Subcutaneous abdominal adipose tissue (tissue), 5 donors: Measurements from ENCODE around the gene GLT6D1.

ENCODE experiments used
- H3K27ac ChIP-seq: one replicate; pipeline ENCODE4 v1.7.0; 2013; ENCODE audit warnings: low read depth, mild to moderate bottlenecking, inconsistent platforms, low read length, moderate library complexity
- H3K27me3 ChIP-seq, 5 donors: one replicate each; pipeline ENCODE4 v1.7.0; 2013; ENCODE audit warnings: low read length in 5 of 5, inconsistent platforms in 1 of 5; ENCODE audit not compliant: control insufficient read depth in 5 of 5, insufficient read depth in 4 of 5
- H3K36me3 ChIP-seq, 5 donors: one replicate each; pipeline ENCODE4 v1.7.0; 2013; ENCODE audit warnings: low read length in 5 of 5; ENCODE audit not compliant: control insufficient read depth in 5 of 5, insufficient read depth in 5 of 5
- H3K4me1 ChIP-seq, 5 donors: one replicate each; pipeline ENCODE4 v1.7.0; 2013; ENCODE audit warnings: low read length in 5 of 5, mild to moderate bottlenecking in 3 of 5, moderate library complexity in 1 of 5; ENCODE audit not compliant: control insufficient read depth in 5 of 5, insufficient read depth in 5 of 5
- H3K4me3 ChIP-seq, 5 donors: one replicate each; pipeline ENCODE4 v1.7.0; 2013; ENCODE audit warnings: low read length in 5 of 5, low read depth in 1 of 5
- H3K9ac ChIP-seq, 5 donors: one replicate each; pipeline ENCODE4 v1.7.0; 2013; ENCODE audit warnings: low read length in 5 of 5, mild to moderate bottlenecking in 4 of 5, moderate library complexity in 3 of 5
- H3K9me3 ChIP-seq, 5 donors: one replicate each; pipeline ENCODE4 v1.7.0; 2013; ENCODE audit warnings: low read length in 5 of 5; ENCODE audit not compliant: control insufficient read depth in 5 of 5
- donor health status: healthy.
- donor health status: healthy.
- donor health status: healthy.
- donor health status: healthy.
- donor health status: healthy.

GLT6D1 gene

DNA sequence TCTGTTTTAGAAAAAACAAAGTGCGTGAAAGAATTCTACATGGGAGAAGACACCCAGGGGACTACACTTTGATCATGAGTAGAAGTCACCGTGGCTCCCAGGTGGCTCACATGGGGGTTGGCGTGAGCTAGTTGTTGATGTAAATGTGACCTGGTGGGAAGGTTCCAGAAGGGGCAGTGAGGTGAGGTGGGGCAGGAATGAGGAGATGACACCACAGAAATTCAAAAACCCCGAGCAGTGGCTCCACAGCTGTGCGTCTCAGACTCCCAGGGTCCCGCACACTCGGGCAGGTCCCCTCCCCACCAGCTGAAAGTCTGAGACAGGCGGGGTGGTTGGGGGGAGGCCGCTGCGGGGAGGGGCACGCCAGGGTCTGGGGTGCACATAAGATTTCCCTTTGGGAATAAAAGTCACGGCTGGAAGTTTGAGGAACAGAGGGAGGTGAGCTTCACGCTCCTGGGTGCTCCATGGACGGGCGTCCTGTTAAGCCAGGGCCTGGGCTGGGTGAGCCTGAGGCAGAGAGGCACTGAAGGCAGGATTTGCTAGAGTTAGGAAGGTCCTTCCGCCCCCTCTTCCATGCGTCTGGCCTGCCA lies 29.9 kb downstream of the GLT6D1 start:
- Histone ChIP-seq H3K36me3 (no peaks in the 10 kb centered on the region), H3K27ac (no peak overlapping the region), H3K9ac (no peak overlapping the region), H3K4me3 (no peak overlapping the region), H3K9me3 (no peaks in the 10 kb centered on the region), H3K27me3 (peaks cover 13 to 29% (median 27%) of the 10 kb centered on the region in 5 donors), H3K4me1 (peaks cover 0 to 5% (median 0%) of the 10 kb centered on the region in 5 donors)

DNA sequence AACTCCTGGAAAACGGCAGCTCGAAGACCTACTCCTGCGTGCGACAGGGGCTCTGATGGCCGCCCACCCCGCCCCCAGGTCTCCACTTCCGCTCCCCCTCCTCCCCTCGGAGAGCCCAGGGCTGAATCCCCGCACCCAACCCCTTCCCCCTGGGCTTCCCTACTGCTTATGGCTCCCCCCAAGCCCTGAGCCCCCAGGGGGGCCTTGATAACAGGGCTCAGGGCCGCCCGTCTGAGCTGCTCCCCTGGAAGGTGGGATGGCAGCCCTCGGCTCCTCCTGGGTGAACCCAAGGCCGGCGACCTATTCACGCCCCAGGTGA lies 30.4 kb downstream of the GLT6D1 start:
- Histone ChIP-seq H3K27me3 (peaks cover 13 to 31% (median 25%) of the 10 kb centered on the region in 5 donors), H3K4me1 (peaks cover 0 to 6% (median 0%) of the 10 kb centered on the region in 5 donors), H3K9me3 (no peaks in the 10 kb centered on the region), H3K4me3 (no peak overlapping the region), H3K36me3 (no peaks in the 10 kb centered on the region), H3K9ac (no peak overlapping the region), H3K27ac (no peak overlapping the region)

DNA sequence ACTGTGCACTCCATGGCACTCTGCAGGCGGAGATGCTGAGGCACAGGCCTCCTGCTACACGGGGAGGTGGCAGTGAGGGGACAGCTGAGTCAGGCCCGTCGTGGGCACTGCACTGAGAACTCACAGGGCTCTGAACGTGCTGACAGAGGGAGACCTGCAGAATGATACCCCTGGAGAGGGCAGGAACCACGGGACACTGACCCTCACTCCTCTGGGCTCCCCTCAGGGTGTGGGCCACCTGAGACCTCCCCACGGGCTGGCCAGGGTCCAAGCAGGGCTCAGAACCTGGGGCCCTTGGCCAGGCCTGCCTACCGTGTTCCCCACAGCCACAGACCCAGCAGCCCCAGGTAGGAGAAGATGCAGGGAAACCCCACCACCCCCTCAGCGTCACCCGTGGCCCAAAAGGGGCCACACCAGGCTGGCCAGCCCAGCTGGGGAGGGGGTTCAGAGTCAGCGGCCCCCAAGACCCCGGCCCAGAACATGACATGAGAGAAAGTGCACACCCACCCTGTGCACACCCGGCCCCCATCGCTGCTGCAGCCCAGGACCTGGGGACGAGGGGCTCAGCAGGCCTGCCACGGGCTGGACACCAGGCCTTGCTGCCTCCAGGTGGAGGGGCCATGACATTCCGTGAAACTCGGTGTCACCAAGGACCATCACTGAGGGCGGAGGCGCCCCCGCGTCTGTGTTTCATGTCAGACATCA lies 30.9 kb downstream of the GLT6D1 start:
- no peak overlapping the region for H3K27ac ChIP-seq
- H3K4me1 ChIP-seq = peaks cover 0 to 6% (median 0%) of the 10 kb centered on the region in 5 donors
- H3K9me3 ChIP-seq = no peaks in the 10 kb centered on the region
- peaks cover 13 to 28% (median 23%) of the 10 kb centered on the region in 5 donors for H3K27me3 ChIP-seq
- H3K9ac ChIP-seq = no peak overlapping the region
- H3K4me3 ChIP-seq = no peak overlapping the region
- no peaks in the 10 kb centered on the region for H3K36me3 ChIP-seq

DNA sequence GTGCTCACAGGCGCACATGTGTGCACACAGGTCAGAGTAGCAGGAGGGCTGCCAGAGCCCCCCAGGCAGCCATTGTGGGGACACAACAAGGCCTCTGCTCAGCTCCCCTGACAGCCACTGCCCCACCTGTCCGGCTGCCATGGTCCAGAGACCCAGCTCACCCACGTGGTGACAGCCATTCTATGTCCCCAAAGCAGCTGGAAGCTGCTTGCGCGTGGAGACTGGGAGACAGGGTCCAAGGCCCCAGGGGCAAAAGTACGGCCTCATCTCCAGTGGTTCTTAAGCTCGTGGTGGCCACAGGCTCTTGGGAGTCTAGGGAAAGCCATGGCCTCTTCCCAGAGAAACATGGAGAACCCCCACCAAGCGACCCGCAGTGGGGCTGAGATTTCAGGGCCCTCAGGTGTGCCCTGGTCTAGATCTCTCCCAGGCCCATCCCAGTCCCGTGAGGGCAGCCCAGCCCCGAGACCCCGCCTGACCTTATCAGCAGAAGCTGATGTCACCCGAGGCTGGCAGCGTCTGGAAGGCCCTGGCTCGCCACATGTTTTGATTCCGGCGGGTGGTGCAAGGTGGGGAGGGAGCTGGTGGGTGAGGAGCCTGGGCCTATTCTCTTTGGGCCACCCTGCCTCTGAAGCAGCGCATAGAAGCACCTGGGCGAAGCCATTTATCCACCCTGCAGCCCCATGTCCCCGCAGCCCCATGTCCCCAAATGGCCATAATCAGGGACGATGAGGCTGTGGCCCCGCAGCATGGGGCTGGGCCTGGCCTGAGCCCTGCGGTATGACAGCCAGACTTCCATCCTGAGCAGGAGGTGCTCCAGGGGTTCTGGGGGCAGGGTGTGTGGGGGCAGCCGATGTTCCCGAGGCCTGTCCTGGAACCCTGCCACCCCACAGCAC lies 31.7 kb downstream of the GLT6D1 start:
- Histone ChIP-seq H3K9ac (no peak overlapping the region), H3K9me3 (no peaks in the 10 kb centered on the region), H3K4me3 (no peak overlapping the region), H3K36me3 (no peaks in the 10 kb centered on the region), H3K27ac (no peak overlapping the region), H3K27me3 (peaks cover 13 to 27% (median 21%) of the 10 kb centered on the region in 5 donors), H3K4me1 (peaks cover 0 to 6% (median 0%) of the 10 kb centered on the region in 5 donors)

DNA sequence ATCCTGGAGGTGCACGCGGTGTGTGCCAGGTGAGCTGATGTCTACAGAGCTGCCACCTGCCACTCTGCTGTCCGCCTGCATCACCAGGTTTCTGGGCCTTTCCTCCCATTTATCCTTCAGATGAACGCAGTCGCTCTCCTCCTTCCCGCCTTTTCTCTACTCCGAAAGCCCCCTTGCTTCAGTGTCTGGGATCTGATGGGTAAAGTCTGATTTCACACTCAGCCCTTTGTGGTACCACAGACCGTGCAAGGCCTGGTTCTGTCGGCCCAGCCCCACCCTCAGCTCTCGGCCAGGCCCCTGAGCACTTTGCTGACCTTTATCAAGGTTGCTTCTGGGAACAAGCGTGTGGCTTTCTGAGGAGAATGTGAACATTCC lies 32.5 kb downstream of the GLT6D1 start:
- peaks cover 6 to 23% (median 13%) of the 10 kb centered on the region in 5 donors for H3K27me3 ChIP-seq
- peaks cover 0 to 6% (median 0%) of the 10 kb centered on the region in 5 donors for H3K4me1 ChIP-seq
- no peak overlapping the region for H3K27ac ChIP-seq
- H3K36me3 ChIP-seq = no peaks in the 10 kb centered on the region
- H3K4me3 ChIP-seq = no peak overlapping the region
- H3K9ac ChIP-seq = no peak overlapping the region
- H3K9me3 ChIP-seq = no peaks in the 10 kb centered on the region

DNA sequence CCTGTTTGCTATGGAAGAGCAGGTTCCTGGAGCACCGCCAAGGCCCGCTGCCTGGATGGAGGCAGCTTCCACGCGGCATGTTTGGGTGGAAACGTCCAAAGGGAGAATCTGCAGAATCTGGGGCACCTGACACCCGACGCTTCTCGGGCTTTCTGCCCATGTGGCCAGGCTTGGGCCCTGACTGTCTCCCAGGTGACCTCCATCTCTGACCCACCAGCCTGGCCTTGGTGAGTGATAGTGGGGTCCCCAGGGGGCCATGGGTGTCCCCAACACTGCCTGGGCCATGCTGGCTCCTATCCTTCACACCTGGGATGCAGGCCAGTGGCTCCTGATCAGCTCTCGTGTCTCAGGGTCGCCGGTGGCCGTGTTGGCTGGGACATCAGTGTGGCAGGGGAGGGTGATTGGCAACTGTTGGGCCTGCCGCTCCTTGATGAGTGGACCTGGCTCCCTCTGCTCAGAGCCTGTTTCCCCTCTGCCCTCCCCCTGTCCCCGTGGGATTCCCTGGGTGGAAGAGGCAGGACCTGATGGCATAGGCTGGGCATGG lies 34.0 kb downstream of the GLT6D1 start:
- Histone ChIP-seq H3K27me3 (peaks cover 2 to 13% (median 8%) of the 10 kb centered on the region in 5 donors), H3K9me3 (no peaks in the 10 kb centered on the region), H3K27ac (no peak overlapping the region), H3K4me3 (no peak overlapping the region), H3K9ac (no peak overlapping the region), H3K4me1 (peaks cover 0 to 6% (median 0%) of the 10 kb centered on the region in 5 donors), H3K36me3 (no peaks in the 10 kb centered on the region)

DNA sequence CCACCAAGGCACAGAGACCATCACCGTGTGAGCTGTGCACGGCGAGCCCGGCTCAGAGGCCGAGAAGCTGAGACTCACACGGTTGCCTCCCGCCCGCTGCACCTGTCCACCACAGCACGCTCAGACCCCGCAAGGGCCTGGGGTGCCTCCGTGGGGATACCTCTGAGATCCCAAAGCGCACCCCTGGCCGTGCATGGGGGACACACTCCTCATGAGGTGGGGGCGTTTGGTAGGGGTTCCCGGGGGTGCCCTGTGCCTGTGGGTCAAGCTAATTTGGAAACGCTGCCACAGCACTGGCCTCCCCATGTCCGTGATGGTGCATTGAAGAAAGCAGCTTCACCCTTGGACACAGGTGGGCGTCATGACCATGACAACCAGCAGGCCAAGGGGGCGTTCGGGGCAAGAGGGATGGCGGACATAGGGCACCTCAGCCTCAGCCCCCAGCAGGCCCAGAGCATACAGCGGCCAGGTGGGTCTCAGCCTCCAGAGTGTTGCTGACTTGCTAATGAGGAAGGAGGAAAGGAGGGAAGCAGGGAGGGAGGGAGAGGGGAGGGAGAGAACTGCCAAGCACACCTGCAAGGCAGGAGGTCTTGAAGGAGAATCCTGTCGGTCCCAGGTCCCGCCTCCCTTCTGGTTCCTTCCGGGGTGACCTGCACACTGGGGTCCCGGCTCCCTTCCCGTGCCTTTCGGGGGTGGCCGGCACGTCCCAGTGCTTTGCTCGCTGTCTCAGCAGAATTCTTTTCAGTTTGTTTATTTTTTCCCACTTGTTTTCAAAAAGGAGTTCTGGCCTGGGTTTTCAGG lies 34.7 kb downstream of the GLT6D1 start:
- H3K36me3 ChIP-seq = no peaks in the 10 kb centered on the region
- H3K9me3 ChIP-seq = no peaks in the 10 kb centered on the region
- H3K27ac ChIP-seq = no peak overlapping the region
- peaks cover 2 to 12% (median 8%) of the 10 kb centered on the region in 5 donors for H3K27me3 ChIP-seq
- H3K4me3 ChIP-seq = no peak overlapping the region
- no peak overlapping the region for H3K9ac ChIP-seq
- H3K4me1 ChIP-seq = peaks cover 0 to 6% (median 0%) of the 10 kb centered on the region in 5 donors

DNA sequence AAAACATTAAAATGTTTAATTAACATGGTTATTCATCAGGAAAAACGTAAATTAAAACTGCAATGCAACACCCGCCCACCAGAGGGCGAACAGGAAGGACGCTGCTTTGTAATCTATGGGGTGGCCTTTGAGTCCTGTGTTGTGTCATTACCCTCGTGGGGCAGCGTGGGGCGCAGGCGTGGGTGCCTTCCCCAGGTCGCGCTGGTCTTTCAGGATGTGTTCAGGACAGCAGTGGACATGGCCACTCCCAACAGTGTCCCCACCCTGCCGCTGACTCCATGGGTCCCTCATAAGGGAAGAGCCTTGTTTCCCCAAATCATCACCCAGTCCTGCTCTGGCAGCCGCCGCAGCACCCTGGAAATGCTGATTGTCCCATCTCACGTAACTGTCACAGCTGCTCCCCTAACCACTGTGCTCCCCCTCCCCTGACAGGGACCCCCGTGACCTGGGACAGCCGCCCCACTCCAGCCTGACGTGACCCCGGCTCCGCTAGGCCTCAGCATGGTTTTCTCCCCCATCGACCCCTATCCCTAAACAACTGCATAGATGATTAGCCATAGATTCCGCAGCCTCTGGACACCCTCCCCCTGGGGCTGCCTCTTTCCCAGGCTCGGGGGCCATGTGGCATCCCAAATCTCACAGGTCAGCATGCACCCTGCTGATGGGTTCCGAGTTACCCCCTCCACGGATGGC lies 36.4 kb downstream of the GLT6D1 start:
- no peak overlapping the region for H3K4me3 ChIP-seq
- H3K9me3 ChIP-seq = no peaks in the 10 kb centered on the region
- no peaks in the 10 kb centered on the region for H3K36me3 ChIP-seq
- no peak overlapping the region for H3K27ac ChIP-seq
- peaks cover 0 to 6% (median 0%) of the 10 kb centered on the region in 5 donors for H3K4me1 ChIP-seq
- peaks cover 2 to 12% (median 4%) of the 10 kb centered on the region in 5 donors for H3K27me3 ChIP-seq
- H3K9ac ChIP-seq = no peak overlapping the region

DNA sequence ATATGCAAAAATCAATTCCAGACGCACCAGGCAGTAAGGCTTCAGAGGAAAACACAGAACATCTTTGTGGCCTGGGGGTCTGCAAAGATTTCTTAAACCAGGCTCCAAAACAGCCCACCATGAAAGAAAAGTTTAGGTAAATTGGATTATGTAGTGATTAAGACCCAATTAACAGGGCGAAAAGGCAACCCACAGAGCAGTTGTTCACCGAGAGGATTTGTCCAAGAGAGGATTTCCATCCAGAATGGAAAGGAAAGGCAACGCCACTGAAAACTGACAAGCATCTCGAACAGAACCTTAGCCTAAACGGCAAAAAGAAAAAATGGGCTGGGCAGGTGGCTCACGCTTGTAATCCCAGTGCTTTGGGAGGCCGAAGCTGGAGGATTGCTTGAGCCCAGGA lies 37.4 kb downstream of the GLT6D1 start:
- Histone ChIP-seq H3K4me1 (peaks cover 0 to 4% (median 0%) of the 10 kb centered on the region in 5 donors), H3K9me3 (no peaks in the 10 kb centered on the region), H3K36me3 (no peaks in the 10 kb centered on the region), H3K4me3 (no peak overlapping the region), H3K27me3 (peaks cover 2 to 12% (median 6%) of the 10 kb centered on the region in 5 donors), H3K27ac (no peak overlapping the region), H3K9ac (no peak overlapping the region)
